ENCODE data around the gene TRAPPC2L. TPM values are rescaled to one million over a fixed set of nuclear protein-coding genes. Genes with fewer than 3 reads are reported as not detected.

Gene TRAPPC2L
- total RNA-seq, 1 experiment from 2014 or later = 82.0 TPM

GRCh38 chr16:88825146-88825545 is 31.8 kb upstream of the TRAPPC2L start (continued):
- TF ChIP-seq HMGXB4 (CRISPR knock-in tag; IDR thresholded peaks at IDR 0.05) (no peak), E2F4 (CRISPR knock-in tag; IDR thresholded peaks at IDR 0.05; ENCODE audit: borderline replicate concordance, low read depth) (no peak), ZNF219 (CRISPR knock-in tag; IDR thresholded peaks at IDR 0.05; ENCODE audit: borderline replicate concordance) (no peak), TP53 (CRISPR knock-in tag; IDR thresholded peaks at IDR 0.05) (no peak), MXD4 (CRISPR knock-in tag; IDR thresholded peaks at IDR 0.05; ENCODE audit: borderline replicate concordance) (no peak), USF1 (CRISPR knock-in tag; IDR thresholded peaks at IDR 0.05) (no peak), NFYB (CRISPR knock-in tag; conservative IDR thresholded peaks at IDR 0.05; ENCODE audit: low read depth) (no peak)
- TF ChIP-seq, protein P1, sequence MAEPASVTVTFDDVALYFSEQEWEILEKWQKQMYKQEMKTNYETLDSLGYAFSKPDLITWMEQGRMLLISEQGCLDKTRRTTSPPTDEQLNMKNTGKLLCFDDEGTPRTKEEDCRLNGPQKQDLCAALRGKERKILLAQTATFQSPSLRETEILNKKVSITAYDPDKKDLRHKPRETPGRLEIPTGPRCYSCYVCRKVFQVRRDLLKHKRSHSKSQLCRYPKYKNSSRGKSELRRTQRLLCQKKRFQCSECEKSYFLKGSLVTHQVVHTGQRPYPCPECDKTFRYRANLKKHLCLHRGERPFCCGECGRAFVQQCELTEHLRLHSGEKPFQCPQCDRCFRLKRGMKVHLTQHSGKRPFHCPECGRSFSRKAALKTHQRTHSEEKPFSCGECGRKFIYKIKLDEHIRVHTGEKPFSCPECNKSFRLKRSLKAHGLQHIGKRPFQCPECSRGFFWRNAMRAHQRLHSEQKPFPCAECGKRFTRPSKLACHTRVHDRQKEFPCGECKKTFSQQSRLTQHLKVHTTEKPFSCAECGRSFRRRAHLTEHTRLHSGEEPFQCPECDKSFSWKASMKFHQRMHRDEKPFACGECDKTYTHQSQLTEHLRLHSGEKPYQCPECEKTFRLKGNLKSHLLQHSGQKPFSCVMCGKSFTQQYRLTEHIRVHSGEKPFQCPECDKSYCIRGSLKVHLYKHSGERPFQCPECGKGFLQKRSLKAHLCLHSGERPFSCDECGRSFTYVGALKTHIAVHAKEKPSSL (CRISPR knock-in tag; conservative IDR thresholded peaks at IDR 0.05) = no peak
- TF ChIP-seq, protein P2, sequence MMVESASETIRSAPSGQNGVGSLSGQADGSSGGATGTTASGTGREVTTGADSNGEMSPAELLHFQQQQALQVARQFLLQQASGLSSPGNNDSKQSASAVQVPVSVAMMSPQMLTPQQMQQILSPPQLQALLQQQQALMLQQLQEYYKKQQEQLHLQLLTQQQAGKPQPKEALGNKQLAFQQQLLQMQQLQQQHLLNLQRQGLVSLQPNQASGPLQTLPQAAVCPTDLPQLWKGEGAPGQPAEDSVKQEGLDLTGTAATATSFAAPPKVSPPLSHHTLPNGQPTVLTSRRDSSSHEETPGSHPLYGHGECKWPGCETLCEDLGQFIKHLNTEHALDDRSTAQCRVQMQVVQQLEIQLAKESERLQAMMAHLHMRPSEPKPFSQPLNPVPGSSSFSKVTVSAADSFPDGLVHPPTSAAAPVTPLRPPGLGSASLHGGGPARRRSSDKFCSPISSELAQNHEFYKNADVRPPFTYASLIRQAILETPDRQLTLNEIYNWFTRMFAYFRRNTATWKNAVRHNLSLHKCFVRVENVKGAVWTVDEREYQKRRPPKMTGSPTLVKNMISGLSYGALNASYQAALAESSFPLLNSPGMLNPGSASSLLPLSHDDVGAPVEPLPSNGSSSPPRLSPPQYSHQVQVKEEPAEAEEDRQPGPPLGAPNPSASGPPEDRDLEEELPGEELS (CRISPR knock-in tag; IDR thresholded peaks at IDR 0.05) = no peak
- TF ChIP-seq, protein P3, sequence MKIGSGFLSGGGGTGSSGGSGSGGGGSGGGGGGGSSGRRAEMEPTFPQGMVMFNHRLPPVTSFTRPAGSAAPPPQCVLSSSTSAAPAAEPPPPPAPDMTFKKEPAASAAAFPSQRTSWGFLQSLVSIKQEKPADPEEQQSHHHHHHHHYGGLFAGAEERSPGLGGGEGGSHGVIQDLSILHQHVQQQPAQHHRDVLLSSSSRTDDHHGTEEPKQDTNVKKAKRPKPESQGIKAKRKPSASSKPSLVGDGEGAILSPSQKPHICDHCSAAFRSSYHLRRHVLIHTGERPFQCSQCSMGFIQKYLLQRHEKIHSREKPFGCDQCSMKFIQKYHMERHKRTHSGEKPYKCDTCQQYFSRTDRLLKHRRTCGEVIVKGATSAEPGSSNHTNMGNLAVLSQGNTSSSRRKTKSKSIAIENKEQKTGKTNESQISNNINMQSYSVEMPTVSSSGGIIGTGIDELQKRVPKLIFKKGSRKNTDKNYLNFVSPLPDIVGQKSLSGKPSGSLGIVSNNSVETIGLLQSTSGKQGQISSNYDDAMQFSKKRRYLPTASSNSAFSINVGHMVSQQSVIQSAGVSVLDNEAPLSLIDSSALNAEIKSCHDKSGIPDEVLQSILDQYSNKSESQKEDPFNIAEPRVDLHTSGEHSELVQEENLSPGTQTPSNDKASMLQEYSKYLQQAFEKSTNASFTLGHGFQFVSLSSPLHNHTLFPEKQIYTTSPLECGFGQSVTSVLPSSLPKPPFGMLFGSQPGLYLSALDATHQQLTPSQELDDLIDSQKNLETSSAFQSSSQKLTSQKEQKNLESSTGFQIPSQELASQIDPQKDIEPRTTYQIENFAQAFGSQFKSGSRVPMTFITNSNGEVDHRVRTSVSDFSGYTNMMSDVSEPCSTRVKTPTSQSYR (CRISPR knock-in tag; IDR thresholded peaks at IDR 0.05) = no peak

GRCh38 chr16:88826070-88826840 is 30.7 kb upstream of the TRAPPC2L start:
- H3K4me3 Mint-ChIP-seq = no peak overlapping the region
- H3K4me1 Mint-ChIP-seq = no peaks in the 10 kb centered on the region
- DNase-seq (ENCODE audit: low spot score) = no peak
- CTCF ChIA-PET = interaction anchor here (0.6 to 1.7 kb wide), 4 partner anchors 10 to 89 kb away, joined by 3 to 7 read pairs (median 4); no protein-coding TSS in a partner anchor
- ATAC-seq = no peak
- H3K36me3 Mint-ChIP-seq = no peaks in the 10 kb centered on the region
- H3K27ac Mint-ChIP-seq = no peak overlapping the region
- H3K27me3 Mint-ChIP-seq (ENCODE audit: low read depth) = no peaks in the 10 kb centered on the region
- no peaks in the 10 kb centered on the region for H3K9me3 Mint-ChIP-seq
- POLR2A ChIA-PET = no interaction called here
- no peak for TF ChIP-seq ZMAT4 (CRISPR knock-in tag; IDR thresholded peaks at IDR 0.05)
- no peak for TF ChIP-seq CTCF (IDR thresholded peaks at IDR 0.05)
- no peak for TF ChIP-seq OVOL2 (CRISPR knock-in tag; IDR thresholded peaks at IDR 0.05; ENCODE audit: borderline replicate concordance)
- TF ChIP-seq, protein P4, sequence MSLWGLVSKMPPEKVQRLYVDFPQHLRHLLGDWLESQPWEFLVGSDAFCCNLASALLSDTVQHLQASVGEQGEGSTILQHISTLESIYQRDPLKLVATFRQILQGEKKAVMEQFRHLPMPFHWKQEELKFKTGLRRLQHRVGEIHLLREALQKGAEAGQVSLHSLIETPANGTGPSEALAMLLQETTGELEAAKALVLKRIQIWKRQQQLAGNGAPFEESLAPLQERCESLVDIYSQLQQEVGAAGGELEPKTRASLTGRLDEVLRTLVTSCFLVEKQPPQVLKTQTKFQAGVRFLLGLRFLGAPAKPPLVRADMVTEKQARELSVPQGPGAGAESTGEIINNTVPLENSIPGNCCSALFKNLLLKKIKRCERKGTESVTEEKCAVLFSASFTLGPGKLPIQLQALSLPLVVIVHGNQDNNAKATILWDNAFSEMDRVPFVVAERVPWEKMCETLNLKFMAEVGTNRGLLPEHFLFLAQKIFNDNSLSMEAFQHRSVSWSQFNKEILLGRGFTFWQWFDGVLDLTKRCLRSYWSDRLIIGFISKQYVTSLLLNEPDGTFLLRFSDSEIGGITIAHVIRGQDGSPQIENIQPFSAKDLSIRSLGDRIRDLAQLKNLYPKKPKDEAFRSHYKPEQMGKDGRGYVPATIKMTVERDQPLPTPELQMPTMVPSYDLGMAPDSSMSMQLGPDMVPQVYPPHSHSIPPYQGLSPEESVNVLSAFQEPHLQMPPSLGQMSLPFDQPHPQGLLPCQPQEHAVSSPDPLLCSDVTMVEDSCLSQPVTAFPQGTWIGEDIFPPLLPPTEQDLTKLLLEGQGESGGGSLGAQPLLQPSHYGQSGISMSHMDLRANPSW (CRISPR knock-in tag; conservative IDR thresholded peaks at IDR 0.05; ENCODE audit: low read depth) = no peak
- no peak for TF ChIP-seq NR1H2 (CRISPR knock-in tag; IDR thresholded peaks at IDR 0.05)
- no peak for TF ChIP-seq ZNF317 (CRISPR knock-in tag; IDR thresholded peaks at IDR 0.05; ENCODE audit: borderline replicate concordance, low read depth)
- TF ChIP-seq E2F4 (CRISPR knock-in tag; IDR thresholded peaks at IDR 0.05; ENCODE audit: borderline replicate concordance, low read depth) = no peak

Data from WTC11 (cell line).